AG04450 (cell line): ENCODE measurements around the gene NALF2. TPM values are rescaled to one million over a fixed set of nuclear protein-coding genes. Genes with fewer than 3 reads are reported as not detected.

Experiments
- CTCF ChIA-PET: fragments of 300-600, 350-600 bp; formaldehyde crosslinking; extraction: SDS; loops from one replicate; lab custom pipeline; 2022; ENCODE audit warnings: antibody characterized with exemption, inconsistent platforms; lab: Charles Lee
- POLR2A ChIA-PET: fragments of 350-600 bp; formaldehyde crosslinking; extraction: SDS; loops from one replicate; lab custom pipeline; 2021; ENCODE audit warnings: antibody characterized with exemption, inconsistent platforms; lab: Yijun Ruan, JAX
- DNase-seq: peaks from one replicate; pipeline ENCODE4 v3.0.0-alpha.2; 2011; ENCODE audit warnings: low read depth, low spot score
- H3K27ac ChIP-seq: one replicate; pipeline ENCODE4 v1.5.1; 2012; ENCODE audit warnings: low read depth, low read length, control low read depth
- H3K27me3 ChIP-seq: one replicate; pipeline ENCODE4 v1.6.0; 2012; ENCODE audit warnings: low read length; ENCODE audit not compliant: control insufficient read depth, insufficient read depth
- H3K4me3 ChIP-seq: 2 replicates; pipeline ENCODE4 v1.5.1; 2011; ENCODE audit warnings: mild to moderate bottlenecking, low read depth, low read length, control low read depth
- H3K9me3 ChIP-seq: 2 replicates; pipeline ENCODE4 v1.5.1; 2012; ENCODE audit warnings: low read length; ENCODE audit not compliant: control insufficient read depth, insufficient read depth
- CTCF ChIP-seq: IDR thresholded peaks from 2 replicates; pipeline ENCODE4 v1.5.1; 2011; ENCODE audit warnings: low read depth, low read length, control low read depth, inconsistent platforms
- polyA minus RNA-seq: library from RNA; depleted of rRNA, polyadenylated mRNA; stranded (reverse); fragments of >200 nt; gene quantifications from 2 replicates; pipeline ENCODE4 v1.2.3, GENCODE V29; 2011; rRNA and poly(A)+ RNA removed
- polyA plus RNA-seq: library from polyadenylated mRNA; depleted of rRNA; stranded (reverse); fragments of >200 nt; gene quantifications from 2 replicates; pipeline ENCODE4 v1.2.3, GENCODE V29; 2011; rRNA removed

Gene NALF2
- polyA plus RNA-seq: not detected in 2 replicates
- polyA minus RNA-seq: not detected in 2 replicates

GRCh38 chrX:69503782-69504625 lies at the start of gene NALF2:
Gene NALF2, plus strand, starts transcription at chrX:69504326. Its CDS starts 957 bp downstream, at chrX:69505283.
- DNase-seq: no peak
- ChIA-PET CTCF (interaction anchor here (0.6 kb wide), 1 partner anchor 1089 kb away, joined by 3 read pairs; no protein-coding TSS in a partner anchor), POLR2A (no interaction called here)
- Histone ChIP-seq H3K27me3 (peaks cover 8% of the 10 kb centered on the region), H3K4me3 (no peak within 1 kb of the TSS), H3K9me3 (no peaks in the 10 kb centered on the region; the same call in 1 of the 2 replicates), H3K27ac (no peak within 1 kb of the TSS)
- no peak for TF ChIP-seq CTCF

GRCh38 chrX:69457756-69458155 lies 46.4 kb upstream of the NALF2 start:
- Histone ChIP-seq H3K27me3 (no peaks in the 10 kb centered on the region), H3K27ac (no peak overlapping the region), H3K4me3 (no peak overlapping the region), H3K9me3 (no peaks in the 10 kb centered on the region)
- CTCF ChIA-PET: no interaction called here
- no peak for DNase-seq
- TF ChIP-seq CTCF: no peak
- POLR2A ChIA-PET: no interaction called here

DNA sequence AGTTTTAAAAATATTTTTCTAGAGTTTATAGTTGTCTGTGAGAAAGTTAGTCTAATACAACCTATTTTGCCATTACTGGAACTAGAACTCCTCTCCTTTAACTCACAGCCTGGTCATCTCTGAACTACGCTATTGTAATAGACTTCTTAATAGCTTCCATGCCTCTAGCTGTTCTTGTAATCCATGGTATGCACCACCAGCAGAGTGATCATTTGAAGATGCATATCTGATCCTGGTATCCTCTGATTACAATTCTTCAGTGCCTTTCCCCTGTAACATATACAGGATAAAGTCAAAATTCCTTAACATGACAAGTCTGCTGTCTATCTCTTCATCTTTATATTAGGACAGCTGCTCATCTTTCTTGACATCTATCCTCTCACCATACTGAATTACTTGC lies 37.6 kb upstream of the NALF2 start:
- CTCF ChIA-PET: no interaction called here
- Histone ChIP-seq H3K27ac (no peak overlapping the region), H3K27me3 (no peaks in the 10 kb centered on the region), H3K9me3 (no peaks in the 10 kb centered on the region), H3K4me3 (no peak overlapping the region)
- POLR2A ChIA-PET: interaction anchor here (0.6 kb wide), 1 partner anchor 923 kb away, joined by 3 read pairs; no protein-coding TSS in a partner anchor
- DNase-seq: no peak
- TF ChIP-seq CTCF: no peak

- Histone ChIP-seq H3K27ac (no peak overlapping the region), H3K9me3 (no peaks in the 10 kb centered on the region), H3K27me3 (no peaks in the 10 kb centered on the region), H3K4me3 (no peak overlapping the region)
- no peak for TF ChIP-seq CTCF
- POLR2A ChIA-PET: no interaction called here
- CTCF ChIA-PET: no interaction called here
- no peak for DNase-seq
These were observed 34.2 kb upstream of the NALF2 start for GRCh38 chrX:69469975-69470374.

DNA sequence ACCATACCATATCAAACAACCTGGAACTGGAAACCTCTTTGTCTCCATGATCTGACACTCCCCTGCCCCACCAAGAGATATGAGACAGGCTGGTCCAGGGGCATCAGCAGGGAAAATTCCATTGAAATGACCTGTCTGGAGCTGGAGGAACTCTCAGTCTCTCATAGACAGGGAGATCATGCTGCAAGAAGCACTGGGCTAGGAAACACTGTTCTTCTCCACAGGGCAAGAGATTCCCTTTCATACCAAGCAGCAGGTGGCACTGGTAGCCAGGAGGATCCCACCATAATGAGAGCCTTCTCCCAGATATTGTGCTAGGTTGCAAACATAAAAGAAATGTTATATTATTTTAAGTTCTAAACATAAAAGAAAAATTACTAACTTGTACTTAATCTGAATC lies 14.5 kb upstream of the NALF2 start:
- no peak overlapping the region for H3K27ac ChIP-seq
- H3K9me3 ChIP-seq: no peaks in the 10 kb centered on the region
- no peak for DNase-seq
- TF ChIP-seq CTCF: no peak
- H3K27me3 ChIP-seq: no peaks in the 10 kb centered on the region
- H3K4me3 ChIP-seq: no peak overlapping the region
- ChIA-PET POLR2A (no interaction called here), CTCF (no interaction called here)
